ENCODE measurements around the gene HDAC4. TPM values are rescaled to one million over a fixed set of nuclear protein-coding genes. Genes with fewer than 3 reads are reported as not detected.

The HDAC4 gene
- total and polyA plus RNA-seq, 9 donors: 7.0 to 74.0 (median 46.3) TPM

DNA sequence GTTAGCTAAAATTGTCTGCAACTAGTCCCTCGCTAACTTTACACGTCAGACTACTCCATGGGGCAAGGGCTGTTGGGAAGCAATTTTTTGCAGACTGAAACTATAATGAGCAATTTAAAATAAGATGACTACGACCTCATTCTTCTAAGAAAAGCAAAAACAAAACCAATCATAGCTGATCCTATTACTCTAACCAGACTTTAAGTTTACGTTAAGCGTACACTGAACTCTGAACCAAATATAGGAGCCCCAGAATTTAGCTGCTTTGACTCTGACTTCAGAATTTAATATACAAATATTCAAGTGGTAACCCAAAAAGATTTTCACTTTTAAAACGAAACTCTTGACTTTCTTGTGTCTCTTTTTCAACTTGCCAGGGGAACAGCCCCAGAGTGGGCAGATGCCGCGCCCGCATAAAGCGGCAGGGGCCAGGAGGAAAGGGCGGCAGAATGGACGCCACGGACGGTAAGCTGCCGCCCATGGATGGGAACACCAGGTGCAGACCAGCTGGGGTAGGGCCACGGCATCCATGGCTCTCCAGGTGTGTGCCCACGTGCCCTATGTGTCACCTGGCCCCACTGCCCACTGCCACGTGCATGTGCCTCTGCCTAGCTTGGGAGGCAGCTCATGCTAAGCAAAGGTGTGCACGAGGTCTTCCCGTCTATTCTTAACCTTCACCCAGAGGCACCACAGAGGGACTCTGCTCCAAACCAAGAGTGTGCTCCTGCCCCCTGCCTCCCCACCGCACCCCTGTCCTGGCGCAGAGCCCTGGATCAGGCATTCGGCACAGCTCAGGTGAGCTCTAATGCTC is 217.6 kb downstream of the HDAC4 start:
- H3K9me3 ChIP-seq: no peaks in the 10 kb centered on the region
- peak in 2 of 5 donors; percentile 9 to 12 for DNase-seq
- no peaks in the 10 kb centered on the region for H3K27me3 ChIP-seq
- no peak overlapping the region for H3K27ac ChIP-seq
- H3K4me1 ChIP-seq (ENCODE audit: insufficient read depth): no peaks in the 10 kb centered on the region
- no peaks in the 10 kb centered on the region for H3K36me3 ChIP-seq
- no peak for TF ChIP-seq POLR2A (IDR thresholded peaks at IDR 0.05)
- TF ChIP-seq, protein P1, sequence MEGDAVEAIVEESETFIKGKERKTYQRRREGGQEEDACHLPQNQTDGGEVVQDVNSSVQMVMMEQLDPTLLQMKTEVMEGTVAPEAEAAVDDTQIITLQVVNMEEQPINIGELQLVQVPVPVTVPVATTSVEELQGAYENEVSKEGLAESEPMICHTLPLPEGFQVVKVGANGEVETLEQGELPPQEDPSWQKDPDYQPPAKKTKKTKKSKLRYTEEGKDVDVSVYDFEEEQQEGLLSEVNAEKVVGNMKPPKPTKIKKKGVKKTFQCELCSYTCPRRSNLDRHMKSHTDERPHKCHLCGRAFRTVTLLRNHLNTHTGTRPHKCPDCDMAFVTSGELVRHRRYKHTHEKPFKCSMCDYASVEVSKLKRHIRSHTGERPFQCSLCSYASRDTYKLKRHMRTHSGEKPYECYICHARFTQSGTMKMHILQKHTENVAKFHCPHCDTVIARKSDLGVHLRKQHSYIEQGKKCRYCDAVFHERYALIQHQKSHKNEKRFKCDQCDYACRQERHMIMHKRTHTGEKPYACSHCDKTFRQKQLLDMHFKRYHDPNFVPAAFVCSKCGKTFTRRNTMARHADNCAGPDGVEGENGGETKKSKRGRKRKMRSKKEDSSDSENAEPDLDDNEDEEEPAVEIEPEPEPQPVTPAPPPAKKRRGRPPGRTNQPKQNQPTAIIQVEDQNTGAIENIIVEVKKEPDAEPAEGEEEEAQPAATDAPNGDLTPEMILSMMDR (IDR thresholded peaks at IDR 0.05): no peak
- TF ChIP-seq EP300 (IDR thresholded peaks at IDR 0.05): no peak
- intact Hi-C loops (cut with DNase I): no loop called here
- 92 to 93% (median 93%) methylated on average over 23 of the region's 23 CpGs for WGBS, 3 donors
- no peak overlapping the region for H3K4me3 ChIP-seq

DNA sequence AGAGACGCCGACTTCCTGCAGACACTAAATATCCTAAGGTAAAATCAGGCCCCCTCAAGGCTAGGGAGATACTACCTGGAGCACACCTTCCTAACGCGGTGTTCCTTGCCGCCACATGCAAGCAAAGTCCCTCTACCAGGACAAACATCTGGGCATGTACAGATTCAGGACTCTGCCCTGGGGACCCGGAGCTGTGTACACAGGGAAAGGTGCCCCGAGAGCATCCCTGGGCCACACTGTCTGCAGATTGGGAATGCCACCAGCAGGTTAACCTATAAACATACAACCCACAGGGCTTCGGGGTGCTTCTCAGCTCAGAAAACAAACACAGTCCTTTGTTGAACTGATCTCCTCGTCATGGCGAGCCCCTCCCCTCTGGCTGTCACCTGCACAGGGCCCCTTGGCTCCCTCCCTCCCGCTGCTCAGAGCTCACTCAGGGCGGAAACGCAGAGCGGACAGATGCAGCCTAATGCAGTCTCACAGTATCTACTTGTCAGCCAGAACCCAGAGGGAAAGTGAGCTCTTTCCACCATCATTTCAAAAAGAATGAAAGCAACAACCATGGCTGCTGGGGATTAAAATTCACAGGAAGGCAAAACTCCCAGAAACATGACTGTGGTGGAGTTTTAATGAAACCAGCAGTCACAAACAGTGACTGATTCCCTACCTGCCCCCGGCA is 218.8 kb downstream of the HDAC4 start:
- WGBS, 3 donors: 78 to 88% (median 85%) methylated on average over 15 of the region's 15 CpGs
- no peak overlapping the region for H3K27ac ChIP-seq
- no peak for TF ChIP-seq EP300 (IDR thresholded peaks at IDR 0.05)
- TF ChIP-seq, protein P1 (IDR thresholded peaks at IDR 0.05): no peak
- TF ChIP-seq POLR2A (IDR thresholded peaks at IDR 0.05): no peak
- intact Hi-C loops (cut with DNase I): no loop called here
- H3K4me3 ChIP-seq: no peak overlapping the region
- H3K9me3 ChIP-seq: no peaks in the 10 kb centered on the region
- no peaks in the 10 kb centered on the region for H3K4me1 ChIP-seq (ENCODE audit: insufficient read depth)
- no peaks in the 10 kb centered on the region for H3K27me3 ChIP-seq
- DNase-seq: peak in 1 of 5 donors; percentile 8
- H3K36me3 ChIP-seq: no peaks in the 10 kb centered on the region

DNA sequence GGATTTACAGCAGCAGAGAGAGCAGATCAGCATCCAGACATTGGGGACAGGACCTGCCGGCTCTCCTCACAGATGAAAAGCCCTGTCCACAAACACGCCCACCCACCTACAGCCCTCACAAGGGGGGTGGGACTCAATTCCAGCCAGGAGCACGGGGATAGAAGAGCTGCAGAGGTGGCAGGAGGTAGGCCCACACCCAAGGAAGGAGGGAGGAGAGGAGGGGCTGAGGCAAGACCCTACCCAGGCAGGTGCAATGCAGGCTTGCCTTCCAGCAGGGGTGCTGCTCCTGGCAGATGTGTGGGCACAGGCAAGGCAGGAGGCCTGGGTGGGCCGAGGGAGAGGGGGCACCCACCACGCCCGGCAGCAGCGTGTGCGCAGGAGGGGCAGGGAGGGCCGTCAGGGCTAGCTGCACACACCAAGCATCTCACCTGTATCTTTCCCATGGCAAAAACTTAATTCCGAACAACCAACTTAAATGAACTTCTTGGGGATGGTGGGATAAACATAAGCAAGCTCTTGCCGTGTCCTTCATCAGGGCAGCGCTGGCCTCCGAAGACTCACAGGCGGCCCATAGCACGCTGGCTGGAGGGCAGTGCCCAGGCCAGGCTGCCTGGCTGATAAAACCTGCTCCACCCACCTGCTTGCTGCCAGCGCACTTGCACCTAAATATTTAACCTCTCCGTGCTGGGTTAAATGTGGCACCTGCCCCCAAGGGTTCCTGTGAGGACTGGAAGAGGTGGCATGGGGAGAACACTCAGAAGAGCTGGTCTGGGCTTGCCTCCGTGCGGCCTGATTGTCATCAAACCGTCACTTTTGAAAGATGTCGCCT is 219.5 kb downstream of the HDAC4 start:
- intact Hi-C loops (cut with DNase I): no loop called here
- H3K4me1 ChIP-seq (ENCODE audit: insufficient read depth): no peaks in the 10 kb centered on the region
- DNase-seq: peak in 1 of 5 donors; percentile 3
- no peaks in the 10 kb centered on the region for H3K9me3 ChIP-seq
- H3K4me3 ChIP-seq: no peak overlapping the region
- no peak overlapping the region for H3K27ac ChIP-seq
- no peaks in the 10 kb centered on the region for H3K36me3 ChIP-seq
- TF ChIP-seq EP300 (IDR thresholded peaks at IDR 0.05) (no peak), POLR2A (IDR thresholded peaks at IDR 0.05) (no peak)
- TF ChIP-seq, protein P1 (IDR thresholded peaks at IDR 0.05): no peak
- no peaks in the 10 kb centered on the region for H3K27me3 ChIP-seq
- 87 to 89% (median 88%) methylated on average over 21 of the region's 21 CpGs for WGBS, 3 donors

DNA sequence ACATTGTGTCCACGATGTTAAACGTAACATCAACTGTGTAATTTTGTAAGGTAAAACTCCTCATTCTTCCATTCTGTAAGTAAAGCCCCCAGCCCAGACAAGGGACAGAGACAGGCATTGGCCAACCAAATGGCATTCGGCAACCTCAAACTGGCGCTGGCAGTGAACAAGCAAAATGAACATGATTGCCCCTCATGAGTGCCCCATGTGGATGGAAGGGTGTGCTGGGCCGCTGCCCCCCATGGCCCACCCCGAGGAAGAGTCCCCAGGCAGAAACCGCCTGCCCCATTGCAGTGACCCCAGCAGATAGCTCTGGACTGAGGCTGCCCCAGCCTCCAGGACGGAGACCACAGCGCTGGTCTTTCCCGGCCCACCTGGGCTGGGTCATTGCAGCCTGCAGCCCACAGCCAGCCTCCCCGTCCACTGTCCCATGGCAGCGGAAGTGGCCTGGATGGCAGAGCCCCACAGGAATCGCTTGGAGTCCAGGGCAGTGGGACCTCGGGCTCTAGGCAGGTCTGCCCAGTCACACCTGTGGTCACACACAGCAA is 220.2 kb downstream of the HDAC4 start:
- H3K36me3 ChIP-seq: no peaks in the 10 kb centered on the region
- no peaks in the 10 kb centered on the region for H3K27me3 ChIP-seq
- 93 to 97% (median 96%) methylated on average over 9 to 14 of the region's 14 CpGs for WGBS, 3 donors
- intact Hi-C loops (cut with DNase I): no loop called here
- no peak overlapping the region for H3K4me3 ChIP-seq
- H3K9me3 ChIP-seq: no peaks in the 10 kb centered on the region
- H3K4me1 ChIP-seq (ENCODE audit: insufficient read depth): no peaks in the 10 kb centered on the region
- TF ChIP-seq POLR2A (IDR thresholded peaks at IDR 0.05) (no peak), EP300 (IDR thresholded peaks at IDR 0.05) (no peak)
- TF ChIP-seq, protein P1 (IDR thresholded peaks at IDR 0.05): no peak
- no peak overlapping the region for H3K27ac ChIP-seq
- peak in 1 of 5 donors; percentile 3 for DNase-seq
